Measurements from ENCODE around the gene COA6.

- TF ChIP-seq FOXM1 (IDR thresholded peaks at IDR 0.05; ENCODE audit: low read depth, low read length) (no peak), POLR2A (IDR thresholded peaks at IDR 0.05; ENCODE audit: low read depth, low read length) (no peak), TCF3 (IDR thresholded peaks at IDR 0.05; ENCODE audit: borderline replicate concordance, insufficient read depth, low read depth, low read length) (no peak), POLR2AphosphoS5 (IDR thresholded peaks at IDR 0.05; ENCODE audit: low read length) (no peak), CTCF (IDR thresholded peaks at IDR 0.05 in 2 of 3, conservative IDR thresholded peaks at IDR 0.05 in 1 of 3; ENCODE audit: control insufficient read depth in 2 of 3, extremely low read depth in 1 of 3, insufficient read depth in 1 of 3, low read depth in 3 of 3, low read length in 3 of 3) (peak in 1 of 3 experiments; percentile 13; a peak in 2 of 6 replicates), RAD21 (IDR thresholded peaks at IDR 0.05; ENCODE audit: insufficient read depth, low read depth, low read length) (no peak), POLR2AphosphoS2 (IDR thresholded peaks at IDR 0.05; ENCODE audit: low read depth, low read length) (no peak), RB1 (IDR thresholded peaks at IDR 0.05; ENCODE audit: borderline replicate concordance) (no peak), EED (IDR thresholded peaks at IDR 0.05; ENCODE audit: low read depth) (no peak)
Measured at GRCh38 chr1:234368320-234369032, 4.8 kb upstream of the COA6 start.

Data from GM12878 (cell line).